GM23338 (cell line): ENCODE results near the gene SULT2B1.

Experiments used
- CREB1 ChIP-seq: fragments of 250-450 bp; sonication (Bioruptor Pico); IDR thresholded peaks from 2 replicates; pipeline ENCODE4 v1.5.0; 2020; ENCODE audit warnings: low read depth, mild to moderate bottlenecking, moderate library complexity
- EZH2 ChIP-seq: fragments of 200-600 bp; sonication (generic); IDR thresholded peaks from one replicate; pipeline ENCODE4 v1.8.0; 2017; ENCODE audit warnings: antibody characterized with exemption, mild to moderate bottlenecking, low read depth; ENCODE audit not compliant: unreplicated experiment
- EZH2phosphoT487 ChIP-seq: fragments of 200-600 bp; sonication (generic); IDR thresholded peaks from one replicate; pipeline ENCODE4 v1.8.1; 2018; ENCODE audit warnings: antibody characterized with exemption; ENCODE audit not compliant: unreplicated experiment
- POLR2AphosphoS5 ChIP-seq: IDR thresholded peaks from 2 replicates; pipeline ENCODE4 v1.6.1; 2016; ENCODE audit warnings: antibody characterized with exemption, low read depth
- STAT1 ChIP-seq: IDR thresholded peaks from one replicate; pipeline ENCODE4 v1.6.1; 2016; ENCODE audit warnings: antibody characterized with exemption; ENCODE audit not compliant: unreplicated experiment
- ZNF114 ChIP-seq: fragments of 250-450 bp; sonication (Bioruptor Pico); IDR thresholded peaks from 2 replicates; pipeline ENCODE4 v1.5.0; 2020; ENCODE audit warnings: mild to moderate bottlenecking, moderate library complexity
- TF ChIP-seq, protein P1 (sequence below), 2 experiments: fragments of 200-600 bp in 1 of 2; sonication (generic) in 1 of 2; conservative IDR thresholded peaks; 2 replicates each; pipeline versions ENCODE4 v1.5.1 to v1.6.1; 2016 to 2017; ENCODE audit warnings: antibody characterized with exemption in 2 of 2, low read depth in 2 of 2, mild to moderate bottlenecking in 2 of 2, moderate library complexity in 1 of 2

DNA sequence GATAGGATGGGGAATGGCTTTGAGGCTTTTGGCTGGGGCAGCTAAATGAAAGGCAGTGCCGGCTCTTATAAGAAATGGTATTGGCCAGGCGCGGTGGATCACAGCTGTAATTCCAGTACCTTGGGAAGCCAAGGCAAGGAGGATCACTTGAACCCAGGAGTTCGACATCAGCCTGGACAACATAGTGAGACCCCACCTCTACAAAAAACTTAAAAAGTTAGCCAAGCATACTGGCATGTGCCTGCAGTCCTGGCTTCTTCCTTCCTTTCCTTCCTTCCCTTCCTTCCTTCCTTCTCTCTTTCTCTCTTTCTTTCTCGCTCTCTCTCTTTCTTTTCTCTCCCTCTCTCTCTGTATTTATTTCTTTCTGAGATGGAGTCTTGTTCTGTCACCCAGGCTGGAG is 90.9 kb downstream of the SULT2B1 start:
- TF ChIP-seq, protein P1, sequence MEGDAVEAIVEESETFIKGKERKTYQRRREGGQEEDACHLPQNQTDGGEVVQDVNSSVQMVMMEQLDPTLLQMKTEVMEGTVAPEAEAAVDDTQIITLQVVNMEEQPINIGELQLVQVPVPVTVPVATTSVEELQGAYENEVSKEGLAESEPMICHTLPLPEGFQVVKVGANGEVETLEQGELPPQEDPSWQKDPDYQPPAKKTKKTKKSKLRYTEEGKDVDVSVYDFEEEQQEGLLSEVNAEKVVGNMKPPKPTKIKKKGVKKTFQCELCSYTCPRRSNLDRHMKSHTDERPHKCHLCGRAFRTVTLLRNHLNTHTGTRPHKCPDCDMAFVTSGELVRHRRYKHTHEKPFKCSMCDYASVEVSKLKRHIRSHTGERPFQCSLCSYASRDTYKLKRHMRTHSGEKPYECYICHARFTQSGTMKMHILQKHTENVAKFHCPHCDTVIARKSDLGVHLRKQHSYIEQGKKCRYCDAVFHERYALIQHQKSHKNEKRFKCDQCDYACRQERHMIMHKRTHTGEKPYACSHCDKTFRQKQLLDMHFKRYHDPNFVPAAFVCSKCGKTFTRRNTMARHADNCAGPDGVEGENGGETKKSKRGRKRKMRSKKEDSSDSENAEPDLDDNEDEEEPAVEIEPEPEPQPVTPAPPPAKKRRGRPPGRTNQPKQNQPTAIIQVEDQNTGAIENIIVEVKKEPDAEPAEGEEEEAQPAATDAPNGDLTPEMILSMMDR (conservative IDR thresholded peaks at IDR 0.05; ENCODE audit: low read depth in 2 of 2), result no peak
- TF ChIP-seq EZH2, result no peak
- TF ChIP-seq STAT1, result no peak
- TF ChIP-seq EZH2phosphoT487, result no peak
- TF ChIP-seq CREB1, result no peak
- no peak for TF ChIP-seq POLR2AphosphoS5
- TF ChIP-seq ZNF114 (CRISPR knock-in tag), result no peak
